LNCaP clone FGC (cell line): Measurements from ENCODE around the gene NUP205.
"Not testable (repeated sequence)": the region's sequence is repeated elsewhere in the genome, so short reads cannot be mapped to it uniquely, and the experiment has no call there.

Experiments used
- DNase-seq: peaks from one replicate; pipeline ENCODE4 v3.0.0-alpha.2; 2011; ENCODE audit warnings: low read depth
- H3K4me3 ChIP-seq: 2 replicates; pipeline ENCODE4 v1.5.1; 2011; ENCODE audit warnings: mild to moderate bottlenecking, low read depth, low read length, control low read depth
- CTCF ChIP-seq: IDR thresholded peaks from 2 replicates; pipeline ENCODE4 v1.5.1; 2012; ENCODE audit warnings: mild to moderate bottlenecking; ENCODE audit not compliant: control insufficient read depth, insufficient read depth; ENCODE audit errors: extremely low read depth

Gene NUP205

GRCh38 chr7:135664046-135664589 lies 106.4 kb downstream of the NUP205 start:
- no peak for DNase-seq
- no peak overlapping the region for H3K4me3 ChIP-seq
- no peak for TF ChIP-seq CTCF

- DNase-seq: no peak
- no peak for TF ChIP-seq CTCF
- no peak overlapping the region for H3K4me3 ChIP-seq
Measured at GRCh38 chr7:135665042-135665441, 107.3 kb downstream of the NUP205 start.

GRCh38 chr7:135666156-135666555 lies 108.4 kb downstream of the NUP205 start:
- DNase-seq: no peak
- no peak for TF ChIP-seq CTCF
- no peak overlapping the region for H3K4me3 ChIP-seq

GRCh38 chr7:135666846-135667245 lies 109.1 kb downstream of the NUP205 start:
- DNase-seq: no peak
- no peak for TF ChIP-seq CTCF
- no peak overlapping the region for H3K4me3 ChIP-seq

GRCh38 chr7:135667626-135668025 lies 109.9 kb downstream of the NUP205 start:
- not testable (repeated sequence) for DNase-seq, H3K4me3 ChIP-seq

- not testable (repeated sequence) for DNase-seq, H3K4me3 ChIP-seq
Measured at GRCh38 chr7:135668852-135669395, 111.2 kb downstream of the NUP205 start.

- H3K4me3 ChIP-seq: no peak overlapping the region
- no peak for DNase-seq
- TF ChIP-seq CTCF: no peak
Measured at GRCh38 chr7:135669774-135670173, 112.1 kb downstream of the NUP205 start.

- no peak for DNase-seq
- TF ChIP-seq CTCF: no peak
- no peak overlapping the region for H3K4me3 ChIP-seq
Measured at GRCh38 chr7:135670179-135670578, 112.5 kb downstream of the NUP205 start.
